Measurements from ENCODE around the gene STOM.

Gene STOM

DNA sequence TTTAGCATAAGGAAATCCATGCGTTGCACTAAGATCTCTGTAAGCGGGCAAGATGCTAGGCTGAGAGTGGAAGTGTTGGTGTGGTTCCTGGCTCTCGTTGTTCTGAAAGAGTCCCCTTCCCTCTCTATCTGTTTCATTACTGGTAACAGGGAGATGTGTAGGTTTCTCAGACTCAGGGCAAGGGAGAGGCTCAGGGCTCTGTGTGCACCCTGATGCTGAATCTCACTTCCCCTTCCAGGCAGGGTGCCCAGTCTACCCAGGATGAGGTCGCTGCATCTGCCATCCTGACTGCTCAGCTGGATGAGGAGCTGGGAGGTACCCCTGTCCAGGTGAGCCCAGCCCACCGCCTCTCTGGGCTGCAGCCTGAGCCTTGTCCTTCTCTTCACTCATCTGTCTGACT, 45.7 kb downstream of the STOM start:
- no peaks in the 10 kb centered on the region for H3K36me3 ChIP-seq (ENCODE audit: insufficient read depth, low read length)
- no peak overlapping the region for H3K27ac ChIP-seq (ENCODE audit: low read depth, low read length, poor library complexity, severe bottlenecking)
- no peaks in the 10 kb centered on the region for H3F3A ChIP-seq (ENCODE audit: insufficient read depth, low read length)
- H3K79me2 ChIP-seq (ENCODE audit: insufficient read depth, low read length), result no peaks in the 10 kb centered on the region
- H3K4me3 ChIP-seq (ENCODE audit: low read depth, low read length, poor library complexity, severe bottlenecking), result no peak overlapping the region
- H3K9ac ChIP-seq (ENCODE audit: low read length), result no peak overlapping the region
- H3K27me3 ChIP-seq (ENCODE audit: insufficient read depth, low read length), result no peaks in the 10 kb centered on the region
- TF ChIP-seq EZH2 (IDR thresholded peaks at IDR 0.05; ENCODE audit: borderline replicate concordance, low read length) (no peak), CTCF (IDR thresholded peaks at IDR 0.05; ENCODE audit: low read length) (no peak)
- no peaks in the 10 kb centered on the region for H3K9me2 ChIP-seq (ENCODE audit: low read depth, low read length)
- no peaks in the 10 kb centered on the region for H4K20me1 ChIP-seq (ENCODE audit: insufficient read depth, low read length)
- no peaks in the 10 kb centered on the region for H3K4me1 ChIP-seq (ENCODE audit: insufficient read depth, low read length, severe bottlenecking)
- H2AFZ ChIP-seq (ENCODE audit: low read length), result no peak overlapping the region
- no peaks in the 10 kb centered on the region for H3K9me3 ChIP-seq (ENCODE audit: low read length)
- H3K4me2 ChIP-seq (ENCODE audit: low read length), result no peak overlapping the region

GRCh38 chr9:121323449-121324151, 46.5 kb downstream of the STOM start:
- H3K36me3 ChIP-seq (ENCODE audit: insufficient read depth, low read length), result no peaks in the 10 kb centered on the region
- H3K79me2 ChIP-seq (ENCODE audit: insufficient read depth, low read length), result no peaks in the 10 kb centered on the region
- TF ChIP-seq CTCF (IDR thresholded peaks at IDR 0.05; ENCODE audit: low read length) (no peak), EZH2 (IDR thresholded peaks at IDR 0.05; ENCODE audit: borderline replicate concordance, low read length) (no peak)
- H2AFZ ChIP-seq (ENCODE audit: low read length), result no peak overlapping the region
- H3F3A ChIP-seq (ENCODE audit: insufficient read depth, low read length), result no peaks in the 10 kb centered on the region
- H3K9me3 ChIP-seq (ENCODE audit: low read length), result no peaks in the 10 kb centered on the region
- H3K27ac ChIP-seq (ENCODE audit: low read depth, low read length, poor library complexity, severe bottlenecking), result no peak overlapping the region
- no peak overlapping the region for H3K4me3 ChIP-seq (ENCODE audit: low read depth, low read length, poor library complexity, severe bottlenecking)
- H3K4me1 ChIP-seq (ENCODE audit: insufficient read depth, low read length, severe bottlenecking), result no peaks in the 10 kb centered on the region
- H4K20me1 ChIP-seq (ENCODE audit: insufficient read depth, low read length), result no peaks in the 10 kb centered on the region
- no peak overlapping the region for H3K4me2 ChIP-seq (ENCODE audit: low read length)
- no peaks in the 10 kb centered on the region for H3K9me2 ChIP-seq (ENCODE audit: low read depth, low read length)
- no peak overlapping the region for H3K9ac ChIP-seq (ENCODE audit: low read length)
- H3K27me3 ChIP-seq (ENCODE audit: insufficient read depth, low read length), result no peaks in the 10 kb centered on the region

GRCh38 chr9:121322737-121323448, 47.2 kb downstream of the STOM start:
- H3K9ac ChIP-seq (ENCODE audit: low read length), result no peak overlapping the region

More at GRCh38 chr9:121322737-121323448, 47.2 kb downstream of the STOM start:
- Histone ChIP-seq H3K9me3 (ENCODE audit: low read length) (no peaks in the 10 kb centered on the region), H3F3A (ENCODE audit: insufficient read depth, low read length) (no peaks in the 10 kb centered on the region), H3K36me3 (ENCODE audit: insufficient read depth, low read length) (no peaks in the 10 kb centered on the region), H3K4me3 (ENCODE audit: low read depth, low read length, poor library complexity, severe bottlenecking) (no peak overlapping the region), H3K27me3 (ENCODE audit: insufficient read depth, low read length) (no peaks in the 10 kb centered on the region), H3K9me2 (ENCODE audit: low read depth, low read length) (no peaks in the 10 kb centered on the region), H4K20me1 (ENCODE audit: insufficient read depth, low read length) (no peaks in the 10 kb centered on the region), H3K79me2 (ENCODE audit: insufficient read depth, low read length) (no peaks in the 10 kb centered on the region), H3K4me2 (ENCODE audit: low read length) (no peak overlapping the region), H2AFZ (ENCODE audit: low read length) (no peak overlapping the region), H3K27ac (ENCODE audit: low read depth, low read length, poor library complexity, severe bottlenecking) (no peak overlapping the region), H3K4me1 (ENCODE audit: insufficient read depth, low read length, severe bottlenecking) (no peaks in the 10 kb centered on the region)
- TF ChIP-seq CTCF (IDR thresholded peaks at IDR 0.05; ENCODE audit: low read length) (no peak), EZH2 (IDR thresholded peaks at IDR 0.05; ENCODE audit: borderline replicate concordance, low read length) (no peak)
